NCI-H146 (cell line): ENCODE results near the gene STX16.

Source experiments
- DNase-seq: peaks from one replicate; lab custom pipeline; 2025; lab: John Stamatoyannopoulos, UW

The STX16 gene

DNA sequence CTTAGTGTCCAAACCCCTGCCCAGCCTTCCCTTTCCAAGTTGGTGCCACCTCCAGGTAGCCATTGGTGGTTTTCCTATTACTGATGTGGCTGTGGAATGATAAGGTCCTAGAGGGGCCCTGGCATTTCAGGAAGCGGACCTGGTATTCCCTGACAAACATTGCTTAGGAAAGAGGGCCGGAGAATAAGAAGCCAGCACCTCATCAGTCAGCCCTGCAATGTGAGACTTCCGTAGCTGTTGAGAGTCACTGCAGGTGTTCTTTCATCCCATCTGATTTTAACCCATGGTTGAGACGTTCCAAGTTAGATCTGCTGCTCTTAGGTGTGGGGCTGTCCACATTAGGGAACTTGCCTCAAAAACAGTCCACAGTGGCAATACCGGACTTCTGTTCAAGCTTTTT is 26.7 kb downstream of the STX16 start:
- DNase-seq, result no peak

DNA sequence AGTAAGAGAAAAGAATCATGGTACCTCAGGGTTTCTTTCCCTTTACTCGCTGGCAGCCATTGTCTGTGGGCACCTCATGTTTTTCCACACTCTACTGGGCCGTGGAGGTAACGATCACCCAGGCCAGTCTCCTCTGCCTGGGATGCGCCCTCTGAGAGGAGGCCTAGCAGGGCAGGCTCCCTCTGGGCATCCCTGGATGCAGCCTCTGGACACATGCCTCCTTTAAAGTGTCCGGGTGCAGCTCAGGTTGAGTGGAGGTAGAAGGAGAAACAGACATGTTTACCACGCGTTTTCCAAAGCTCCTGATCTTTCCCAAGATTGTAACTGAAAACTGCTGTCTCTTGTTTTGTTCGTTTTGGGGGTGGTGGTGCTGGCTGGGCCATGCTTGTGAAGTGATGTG is 27.7 kb downstream of the STX16 start:
- DNase-seq, result no peak

DNA sequence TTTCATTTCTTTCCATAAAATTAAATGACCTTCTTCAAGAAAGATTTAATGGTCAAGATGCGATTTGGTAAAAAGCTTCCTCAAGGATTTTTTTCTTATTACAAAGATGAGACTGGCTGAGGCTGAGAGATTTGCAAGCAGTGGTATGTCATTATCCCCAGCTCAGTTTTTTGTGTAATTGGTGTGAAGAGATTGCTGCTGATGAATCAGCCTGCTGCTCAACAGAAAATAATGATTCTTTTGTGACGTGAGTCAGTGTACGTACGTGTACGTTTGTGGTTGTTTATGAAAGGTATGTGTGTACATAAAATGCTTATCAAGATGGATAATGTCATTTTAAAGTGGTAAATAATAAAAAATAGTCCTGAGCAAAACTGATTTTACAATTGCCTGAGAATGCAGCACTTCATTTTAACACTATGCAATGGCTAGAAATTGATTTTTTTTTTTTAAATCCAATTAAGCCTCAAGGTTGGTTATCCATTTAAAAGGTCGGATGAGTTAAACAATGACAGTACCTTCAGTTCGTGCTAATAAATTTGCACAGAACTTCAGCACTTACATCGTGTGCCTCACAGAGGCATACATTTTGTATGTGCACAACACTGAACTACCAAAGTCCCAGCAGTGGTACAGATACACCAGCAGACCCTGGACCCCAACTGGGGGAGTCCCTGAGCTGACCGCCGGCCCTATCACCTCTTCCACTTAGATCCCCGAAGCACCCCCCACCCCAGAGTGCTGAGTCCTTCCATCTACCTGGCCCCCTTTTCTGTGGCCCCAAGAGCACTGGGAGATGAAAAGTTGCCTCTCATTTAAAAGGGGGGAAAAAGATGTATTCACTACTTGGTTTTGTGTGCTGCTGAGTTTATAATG is 31.8 kb downstream of the STX16 start:
- no peak for DNase-seq

DNA sequence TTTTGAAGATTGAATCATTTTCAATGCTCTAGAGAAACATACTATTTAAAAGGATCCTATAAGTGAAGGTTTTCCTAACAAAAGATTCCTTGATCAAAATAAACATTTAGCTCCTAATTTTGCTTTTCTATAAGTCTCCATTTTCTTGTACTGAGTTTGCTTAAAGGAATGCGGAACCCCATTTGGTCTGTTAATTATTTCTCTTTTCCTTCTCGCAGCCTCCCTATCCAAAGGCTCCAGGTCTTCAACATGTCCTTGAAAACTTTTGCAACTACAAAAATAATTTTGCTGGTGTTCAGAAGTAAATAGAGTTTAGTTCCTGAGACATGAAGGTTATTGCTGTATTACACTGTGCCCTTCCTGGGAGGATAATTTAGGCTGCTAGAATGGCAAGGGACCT is 33.2 kb downstream of the STX16 start:
- DNase-seq, result no peak

DNA sequence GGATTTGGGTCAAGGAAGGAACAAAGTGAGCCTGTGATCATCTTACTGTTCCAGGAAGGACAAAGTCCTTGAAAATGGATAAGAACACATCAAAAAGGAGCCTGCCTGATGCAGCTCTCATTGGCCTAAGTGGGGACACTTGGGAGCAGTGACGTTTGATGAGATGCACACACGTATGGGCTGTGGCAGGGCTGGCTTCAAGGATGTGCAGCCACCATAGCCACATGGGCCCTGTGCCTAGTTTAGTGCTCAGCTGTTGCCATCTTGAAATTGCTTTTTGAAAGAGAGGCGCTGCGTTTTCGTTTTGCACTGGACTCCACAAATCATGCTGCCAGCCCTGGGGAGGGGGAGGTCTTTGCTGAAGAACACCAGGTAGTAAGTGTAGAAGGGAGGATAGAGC is 34.9 kb downstream of the STX16 start:
- no peak for DNase-seq

DNA sequence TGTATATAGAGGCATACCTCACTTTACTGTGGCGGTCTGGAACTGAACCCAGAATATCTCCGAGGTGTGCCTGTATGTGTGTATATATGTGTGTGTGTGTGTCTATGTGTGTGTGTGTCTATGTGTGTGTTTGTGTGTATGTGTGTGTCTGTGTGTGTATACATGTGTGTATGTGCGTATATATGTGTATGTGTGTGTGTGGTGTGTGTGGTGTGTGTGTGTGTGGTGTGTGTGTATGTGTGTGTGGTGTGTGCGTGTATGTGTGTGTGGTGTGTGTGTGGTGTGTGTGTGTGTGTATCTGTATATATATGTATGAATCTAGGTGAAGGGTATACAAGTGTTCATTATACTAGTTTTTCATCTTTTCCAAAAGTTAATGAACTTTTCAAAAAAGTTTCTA is 37.3 kb downstream of the STX16 start:
- DNase-seq, result no peak

DNA sequence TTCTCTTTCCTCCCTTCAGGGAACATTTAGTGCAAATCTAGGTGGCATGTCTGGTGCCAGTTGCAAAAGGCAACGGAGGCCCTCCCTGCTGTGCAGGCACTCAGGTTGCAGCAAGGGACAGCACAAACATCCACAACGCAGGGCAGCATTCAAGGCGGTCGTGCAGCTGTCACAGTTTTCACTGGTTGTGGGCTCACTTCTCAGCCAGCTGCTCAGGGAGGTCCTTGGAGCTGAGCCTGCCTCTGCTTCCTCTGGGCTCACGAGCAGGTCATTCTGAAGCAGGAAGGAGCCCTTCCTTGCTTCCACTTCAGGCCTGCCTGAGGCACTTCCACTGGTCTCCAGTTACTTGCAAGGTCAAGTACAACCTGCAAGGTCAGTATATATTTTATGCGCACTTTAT is 37.8 kb downstream of the STX16 start:
- no peak for DNase-seq

DNA sequence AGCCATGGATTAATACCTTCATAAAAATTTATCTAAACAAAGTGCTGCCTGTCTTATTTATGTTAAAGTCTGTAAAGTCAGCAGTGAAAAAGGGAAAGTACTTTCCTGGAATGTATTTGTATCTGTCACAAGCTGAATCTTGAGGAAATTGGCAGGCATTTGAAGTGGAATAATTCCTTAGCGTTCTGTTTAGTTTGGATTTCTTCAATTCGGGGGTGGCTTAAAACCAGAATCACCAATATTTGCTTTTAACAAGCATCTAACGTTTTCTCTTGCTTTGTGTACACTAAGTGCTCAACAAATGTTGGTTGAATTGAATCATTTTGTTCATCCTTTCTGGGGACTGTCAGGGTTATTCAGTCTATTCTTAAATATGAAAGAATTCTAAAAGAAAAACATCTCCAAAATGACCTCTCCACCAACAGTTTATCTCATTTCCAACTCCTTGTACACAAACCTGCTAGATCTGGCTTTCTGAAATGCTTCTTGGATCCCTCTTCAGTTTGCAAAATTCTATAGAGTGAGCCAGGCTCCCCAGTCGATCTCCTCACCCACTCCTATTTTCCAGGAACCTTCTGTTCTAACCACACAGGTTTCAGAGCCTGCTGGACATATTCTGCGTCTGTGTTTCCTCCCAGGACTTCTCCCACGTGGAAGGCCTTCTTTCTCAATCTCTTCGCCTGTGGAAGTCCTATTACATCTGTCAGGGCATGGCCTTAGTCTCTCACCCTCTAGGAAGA is 39.5 kb downstream of the STX16 start:
- no peak for DNase-seq

DNA sequence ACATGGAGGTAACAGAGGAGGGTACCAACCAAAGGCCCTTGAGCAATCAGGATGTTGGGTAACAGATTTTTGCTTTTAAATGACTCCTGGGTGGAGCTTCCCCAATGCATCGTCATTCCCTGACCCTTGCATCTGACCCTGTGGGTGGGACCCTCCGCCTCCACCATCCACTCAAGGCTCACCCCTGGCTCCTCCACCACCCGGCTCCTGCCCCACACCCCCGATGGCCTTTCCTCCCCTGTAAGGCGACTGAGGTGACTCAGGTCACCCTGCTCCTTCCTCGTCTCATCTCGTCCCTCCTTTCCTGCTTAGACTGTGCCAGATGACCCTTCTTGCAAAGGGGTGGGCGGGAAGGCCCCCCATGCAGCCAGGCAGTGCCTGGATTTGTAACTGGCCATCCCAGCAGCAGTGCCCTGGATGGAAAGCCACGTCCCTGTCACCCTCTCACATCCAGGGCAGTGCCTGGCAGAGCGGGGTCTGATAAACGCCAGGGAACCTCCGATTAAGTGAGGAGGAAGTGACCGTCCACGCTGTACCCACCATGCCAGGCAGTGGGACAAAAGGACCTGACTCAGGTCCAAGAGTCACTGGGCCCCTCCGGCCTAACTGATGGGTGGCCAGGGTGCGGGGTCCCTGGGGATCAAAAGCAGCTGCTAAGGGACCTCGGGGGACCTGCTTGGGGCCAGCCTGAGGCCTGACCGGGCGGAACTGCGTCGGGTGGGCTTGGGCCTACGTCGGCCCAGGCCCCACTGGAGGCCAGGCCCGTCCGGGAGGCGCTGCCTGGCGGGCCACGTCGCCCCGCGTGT is 40.9 kb downstream of the STX16 start:
- no peak for DNase-seq

DNA sequence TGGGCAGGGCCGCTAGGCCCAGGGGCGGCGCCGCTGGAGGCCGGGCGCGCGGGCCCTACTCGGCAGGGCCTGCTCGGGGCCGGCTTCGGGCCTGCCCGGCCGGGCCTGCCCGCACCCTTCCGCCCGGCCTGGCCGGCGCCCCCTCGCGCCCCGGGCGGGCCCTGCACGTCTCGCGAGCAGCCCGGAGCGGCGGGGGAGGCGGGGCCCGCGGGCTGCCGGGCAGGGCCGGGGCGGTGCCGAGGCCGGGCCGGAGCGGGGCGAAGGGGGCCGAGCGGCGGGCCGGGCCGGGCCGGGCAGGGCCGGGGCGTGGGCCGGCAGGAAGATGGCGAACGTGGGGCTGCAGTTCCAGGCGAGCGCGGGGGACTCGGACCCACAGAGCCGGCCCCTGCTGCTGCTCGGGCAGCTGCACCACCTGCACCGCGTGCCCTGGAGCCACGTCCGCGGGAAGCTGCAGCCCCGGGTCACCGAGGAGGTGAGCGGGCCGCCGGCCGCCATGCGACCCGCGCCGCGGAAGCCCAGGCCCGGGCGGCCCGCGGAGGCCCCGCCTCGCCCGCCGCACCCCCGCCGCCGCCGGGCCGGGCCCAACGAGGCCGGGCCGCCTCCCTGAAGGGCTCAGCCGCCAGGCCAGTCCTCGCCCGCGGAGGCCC is 41.6 kb downstream of the STX16 start, which contains the start of gene NPEPL1:
Gene NPEPL1, plus strand, starts transcription at position 222 of the 647 bp plus-strand sequence. Its CDS starts 101 bp downstream, at position 323.
- DNase-seq, result peak; percentile 71

DNA sequence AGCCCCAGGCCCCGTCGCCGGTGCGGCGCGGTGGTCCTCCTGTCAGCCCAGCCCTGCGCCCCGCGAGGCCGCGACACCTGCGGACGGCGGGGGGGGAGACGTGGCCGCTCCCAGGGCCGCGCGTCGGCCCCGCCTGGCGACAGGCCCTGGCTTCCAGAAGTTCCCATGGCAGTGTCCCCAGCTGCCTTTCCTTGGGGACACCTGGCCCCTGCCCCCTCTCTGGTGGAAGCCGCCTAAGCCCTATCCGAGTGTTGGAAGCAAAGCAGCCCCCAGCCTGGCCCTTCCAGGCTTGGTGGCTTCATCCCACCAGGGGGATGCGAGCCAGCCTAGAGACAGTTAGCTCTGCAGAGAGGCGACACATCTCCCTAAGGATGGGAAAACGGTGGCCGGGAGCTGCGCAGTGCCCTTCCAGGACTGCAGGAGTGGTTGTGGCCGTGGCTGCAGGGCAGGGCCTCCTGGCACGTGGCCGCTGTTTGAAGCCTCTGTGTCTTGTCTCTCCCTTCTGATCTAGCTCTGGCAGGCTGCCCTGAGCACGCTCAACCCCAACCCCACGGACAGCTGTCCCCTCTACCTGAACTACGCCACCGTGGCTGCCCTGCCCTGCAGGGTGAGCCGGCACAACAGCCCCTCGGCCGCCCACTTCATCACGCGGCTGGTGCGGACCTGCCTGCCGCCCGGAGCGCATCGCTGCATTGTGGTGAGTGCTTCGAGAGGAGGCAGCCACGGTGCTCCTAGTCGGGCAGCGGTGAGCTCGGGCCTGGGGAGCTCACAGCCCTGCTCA is 42.3 kb downstream of the STX16 start:
- DNase-seq, result peak; percentile 51

DNA sequence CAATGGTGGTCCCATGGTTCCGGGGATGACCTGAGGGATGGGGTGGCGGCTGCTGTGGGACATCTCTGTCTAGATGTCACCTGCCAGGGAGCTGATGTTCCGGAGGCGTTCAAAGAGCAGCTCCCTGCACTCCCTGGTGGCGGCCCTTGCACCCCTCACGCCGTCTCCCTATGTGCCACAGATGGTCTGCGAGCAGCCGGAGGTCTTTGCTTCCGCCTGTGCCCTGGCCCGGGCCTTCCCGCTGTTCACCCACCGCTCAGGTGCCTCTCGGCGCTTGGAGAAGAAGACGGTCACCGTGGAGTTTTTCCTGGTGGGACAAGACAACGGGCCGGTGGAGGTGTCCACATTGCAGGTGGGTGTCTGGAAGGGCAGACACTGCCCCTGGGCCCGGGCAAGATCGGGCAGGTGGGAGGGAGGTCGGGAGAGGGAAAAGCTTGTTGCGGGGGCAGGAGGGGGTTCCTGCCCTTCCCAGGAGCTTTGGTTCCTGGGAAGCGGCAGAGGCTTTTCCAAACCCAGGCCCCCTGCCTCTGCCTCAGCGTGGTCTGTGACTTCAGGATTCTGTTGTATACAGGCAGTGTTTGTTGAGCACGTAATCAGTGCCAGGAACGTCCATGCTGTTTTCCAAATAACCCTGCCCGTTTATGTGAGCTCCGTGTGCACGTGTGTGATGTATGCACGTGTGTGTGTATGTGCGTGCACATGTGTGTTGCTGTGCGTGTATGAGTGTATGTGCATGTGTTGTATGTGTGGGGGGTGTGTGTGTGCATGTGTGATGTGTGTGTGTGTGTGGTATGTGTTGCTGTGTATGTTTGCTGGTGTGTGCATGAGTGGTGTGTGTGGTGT is 43.4 kb downstream of the STX16 start:
- no peak for DNase-seq

DNA sequence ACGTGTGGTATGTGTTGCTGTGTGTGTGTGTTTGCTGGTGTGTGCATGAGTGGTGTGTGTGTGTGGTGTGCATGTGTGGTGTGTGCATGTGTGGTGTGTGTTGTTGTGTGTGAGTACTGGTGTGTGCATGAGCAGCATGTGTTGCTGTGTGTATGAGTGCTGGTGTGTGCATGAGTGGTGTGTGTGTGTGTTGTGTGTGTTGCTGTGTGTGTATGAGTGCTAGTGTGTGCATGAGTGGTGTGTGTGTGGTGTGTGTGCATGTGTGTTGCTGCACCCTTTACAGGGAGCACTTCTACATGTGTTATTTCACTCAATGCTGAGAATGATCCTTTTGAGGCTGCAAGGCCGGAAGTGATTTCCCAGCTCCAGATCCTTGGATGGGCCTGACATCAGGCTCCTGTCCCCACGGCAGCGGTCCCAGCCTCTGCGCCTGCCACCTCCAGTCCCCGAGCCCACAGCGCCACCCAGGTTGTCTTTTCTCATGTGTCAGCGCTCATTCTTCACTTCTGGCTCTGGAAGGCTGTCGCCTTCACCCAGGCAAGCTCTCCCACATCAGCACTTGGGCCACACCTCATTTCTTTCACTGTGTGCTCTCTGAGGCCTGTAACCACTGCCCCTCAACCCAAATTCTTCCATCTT is 44.1 kb downstream of the STX16 start:
- DNase-seq, result no peak

DNA sequence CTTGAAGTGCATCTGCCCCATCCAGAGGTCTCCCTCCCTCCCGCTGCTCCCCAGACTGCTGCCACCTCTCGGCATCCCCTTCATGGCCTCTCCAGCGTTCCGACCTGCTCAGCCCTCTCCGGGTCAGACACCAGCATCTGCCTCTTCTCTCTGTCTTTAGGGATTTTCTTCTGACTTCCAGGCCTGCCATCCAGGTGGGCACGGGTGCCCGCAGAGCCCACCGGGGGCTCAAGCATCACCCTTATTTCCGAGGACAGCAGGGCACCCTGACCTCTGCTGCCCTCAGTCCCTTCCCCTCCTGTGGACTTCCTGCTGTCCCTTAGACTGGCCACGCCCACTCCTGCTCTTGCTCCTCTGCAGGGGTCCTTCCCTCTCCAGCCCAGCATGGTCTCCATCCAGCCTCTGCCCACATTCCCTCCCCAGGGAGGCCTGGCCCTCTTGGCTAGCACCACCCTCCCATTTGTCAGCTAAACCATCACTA is 44.9 kb downstream of the STX16 start:
- DNase-seq, result no peak

DNA sequence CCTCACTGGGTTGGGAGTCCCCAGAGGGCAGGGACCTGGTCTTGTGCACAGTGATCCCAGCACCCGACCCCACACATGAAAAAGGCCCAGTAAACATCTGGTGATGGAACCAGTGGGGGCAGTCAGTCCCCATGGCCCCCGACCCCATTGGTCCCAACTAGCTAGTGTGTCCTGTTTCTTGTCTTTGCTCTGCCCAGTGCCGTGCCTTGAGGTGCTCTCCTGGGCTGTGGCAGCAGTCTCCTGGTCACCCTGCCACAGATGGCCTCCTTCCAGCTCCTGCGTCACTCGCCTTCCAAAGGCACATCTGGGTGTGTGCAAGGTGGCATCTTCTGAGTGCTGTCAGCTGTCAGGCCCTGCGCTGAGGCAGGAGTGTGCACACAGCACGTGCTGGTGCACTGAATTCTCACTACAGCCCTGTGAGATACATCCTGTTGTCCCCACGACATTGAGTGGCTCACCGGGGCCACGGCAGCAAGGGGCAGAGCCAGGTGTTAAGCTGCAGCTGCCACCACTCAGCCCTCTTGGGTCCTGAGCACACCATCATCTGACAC is 45.4 kb downstream of the STX16 start:
- no peak for DNase-seq

DNA sequence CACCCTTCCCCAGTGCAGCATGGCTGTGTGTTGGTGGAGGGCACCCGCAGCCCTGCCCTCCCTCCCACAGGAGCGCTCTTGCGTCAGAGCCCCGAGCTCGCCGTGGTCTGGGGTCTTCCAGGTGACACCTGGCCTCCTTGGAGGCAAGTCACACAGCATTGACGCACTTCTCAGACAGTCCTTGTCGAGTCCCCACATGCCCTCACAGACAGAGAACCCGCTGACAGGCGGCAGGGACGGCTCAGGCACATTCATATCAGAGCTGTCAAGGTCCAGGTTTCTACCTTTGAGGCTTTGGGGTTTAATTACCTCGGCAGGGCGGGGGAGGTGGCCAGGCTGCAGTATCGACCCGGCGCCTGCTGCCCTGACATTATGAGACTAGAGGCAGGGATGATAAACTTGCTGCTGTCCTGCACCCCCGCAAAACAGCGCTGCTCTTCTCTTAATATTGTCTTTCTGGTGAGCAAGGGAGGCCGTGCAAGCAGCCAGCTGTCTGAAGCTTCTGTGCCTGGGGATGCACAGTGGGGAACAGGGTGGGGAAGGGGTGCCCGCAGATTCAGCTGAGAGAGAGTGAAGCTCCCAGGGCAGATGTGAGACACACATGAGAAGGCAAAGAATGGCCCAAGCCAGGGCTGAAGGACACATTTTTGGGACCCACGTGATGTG is 46.3 kb downstream of the STX16 start:
- DNase-seq, result no peak

DNA sequence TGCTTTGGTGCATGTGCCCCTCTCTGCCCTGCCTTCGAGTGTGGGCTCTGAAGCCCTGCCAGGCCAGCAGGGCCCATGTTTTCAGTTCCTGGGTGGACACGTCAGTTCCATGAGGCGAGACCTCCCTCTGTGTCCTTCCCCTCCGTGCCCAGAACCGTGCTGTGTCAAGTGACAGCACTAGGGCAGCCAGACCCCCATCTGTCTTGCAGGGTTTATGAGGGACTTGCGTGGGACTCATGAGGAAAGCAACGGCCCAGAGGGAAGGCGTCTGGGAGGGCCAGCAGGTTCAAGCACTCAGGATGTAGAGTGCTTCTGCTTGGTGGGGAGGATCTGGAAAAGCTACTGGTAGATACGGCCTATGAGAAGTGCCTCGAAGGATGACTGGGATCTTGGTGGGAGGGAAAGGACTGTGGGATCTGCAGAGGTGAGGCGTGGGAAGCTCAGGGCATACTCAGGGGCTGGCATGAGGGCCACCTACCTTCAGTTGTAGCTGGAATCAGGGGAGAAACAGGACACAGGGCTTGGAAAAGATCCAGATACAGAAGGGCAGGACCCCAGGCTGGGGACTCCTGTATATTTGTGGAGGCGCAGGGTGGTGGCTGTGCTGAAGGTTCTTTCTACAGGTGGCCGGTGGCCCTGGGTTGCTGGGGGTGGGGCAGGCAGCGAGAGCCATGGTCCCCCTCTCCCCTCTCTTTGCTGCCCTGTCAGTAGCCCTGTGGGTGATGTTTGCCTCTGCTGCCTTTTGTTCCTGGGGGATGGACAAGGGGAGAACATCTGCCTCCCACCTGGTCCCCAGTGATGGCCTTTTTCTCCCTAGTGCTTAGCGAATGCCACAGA is 47.0 kb downstream of the STX16 start:
- DNase-seq, result no peak
